ENCODE data around the gene KRT20. TPM values are rescaled to one million over a fixed set of nuclear protein-coding genes. Genes with fewer than 3 reads are reported as not detected.

The KRT20 gene
- total and polyA plus RNA-seq, 9 of the 15 experiments (the other 6 are each of a cell fraction or from before 2014, with no cell fraction given) = 0.44 TPM; not detected in 8

- TF ChIP-seq ZNF592 (IDR thresholded peaks at IDR 0.05) (peak; percentile 43; the same call in 1 of the 2 replicates), ZC3H11A (IDR thresholded peaks at IDR 0.05; ENCODE audit: low read depth, low read length) (no peak), PRMT5 (CRISPR knock-in tag; IDR thresholded peaks at IDR 0.05) (no peak), MAFG (tag; conservative IDR thresholded peaks at IDR 0.05) (peak; percentile 48), ZHX1 (conservative IDR thresholded peaks at IDR 0.05; ENCODE audit: low read length) (no peak), FUS (optimal IDR thresholded peaks at IDR 0.05; ENCODE audit: low read depth, low read length) (no peak), SAP30 (IDR thresholded peaks at IDR 0.05; ENCODE audit: borderline replicate concordance, insufficient read depth, low read depth, low read length, poor library complexity, severe bottlenecking) (no peak), MBD1 (CRISPR knock-in tag; IDR thresholded peaks at IDR 0.05) (no peak), HMBOX1 (IDR thresholded peaks at IDR 0.05) (0 out of 2 replicates have a peak, but pooled peaks have one; percentile 13), CBFA2T2 (conservative IDR thresholded peaks at IDR 0.05) (peak; percentile 56), ZNF395 (CRISPR knock-in tag; IDR thresholded peaks at IDR 0.05) (no peak), NFATC3 (IDR thresholded peaks at IDR 0.05) (no peak), ARID1B (IDR thresholded peaks at IDR 0.05) (peak; percentile 85)
These were observed 40.4 kb downstream of the KRT20 start (continued) for GRCh38 chr17:40844671-40845107.
